Lung (tissue), 12 donors: Measurements from ENCODE around the gene PLAGL1. TPM values are rescaled to one million over a fixed set of nuclear protein-coding genes. Genes with fewer than 3 reads are reported as not detected.

Experiments used
- ATAC-seq: fragments of 200-7000 bp; cut with Tn5 transposase; one replicate; pipeline ENCODE4 v1.9.1; 2020; ENCODE audit warnings: moderate number of reproducible peaks; ENCODE audit not compliant: insufficient read depth, low FRiP score
- DNase-seq, 3 donors: peaks; one replicate each; pipeline ENCODE4 v3.0.0-alpha.2; 2013 to 2017
- H3K27ac ChIP-seq, 2 donors: one replicate each; pipeline ENCODE4 v1.5.1; 2013; ENCODE audit warnings: mild to moderate bottlenecking in 2 of 2, moderate library complexity in 2 of 2, control low read depth in 1 of 2, inconsistent platforms in 1 of 2, low read depth in 1 of 2, low read length in 1 of 2
- H3K27me3 ChIP-seq, 3 donors: one replicate each; pipeline ENCODE4 v1.5.1; 2013; ENCODE audit warnings: low read length in 2 of 3; ENCODE audit not compliant: control insufficient read depth in 3 of 3, insufficient read depth in 3 of 3
- H3K36me3 ChIP-seq, 4 donors: one replicate each; pipeline ENCODE4 v1.5.1; 2013; ENCODE audit warnings: low read length in 4 of 4, mild to moderate bottlenecking in 1 of 4, moderate library complexity in 1 of 4; ENCODE audit not compliant: control insufficient read depth in 4 of 4, insufficient read depth in 4 of 4
- H3K4me1 ChIP-seq, 5 donors: one replicate each; pipeline ENCODE4 v1.5.1; 2013; ENCODE audit warnings: low read length in 5 of 5, mild to moderate bottlenecking in 2 of 5, moderate library complexity in 1 of 5; ENCODE audit not compliant: control insufficient read depth in 5 of 5, insufficient read depth in 5 of 5
- H3K4me3 ChIP-seq: one replicate; pipeline ENCODE4 v1.5.1; 2013; ENCODE audit warnings: mild to moderate bottlenecking, control low read depth, moderate library complexity
- H3K9ac ChIP-seq, 2 donors: one replicate each; pipeline ENCODE4 v1.5.1; 2013; ENCODE audit warnings: low read length in 2 of 2, control low read depth in 1 of 2; ENCODE audit not compliant: insufficient read depth in 1 of 2
- H3K9me3 ChIP-seq, 4 donors: one replicate each; pipeline ENCODE4 v1.5.1; 2013; ENCODE audit warnings: low read length in 3 of 4, mild to moderate bottlenecking in 1 of 4, moderate library complexity in 1 of 4; ENCODE audit not compliant: control insufficient read depth in 4 of 4, insufficient read depth in 3 of 4
- CTCF ChIP-seq: IDR thresholded peaks from 2 replicates; pipeline ENCODE4 v1.5.1; 2012; ENCODE audit warnings: mild to moderate bottlenecking; ENCODE audit errors: control extremely low read depth, extremely low read depth
- WGBS, 2 donors: extraction: QIAGEN DNeasy Blood & Tissue Kit; methylation state at CpG; one replicate each; pipeline ENCODE4 v1.1.7; 2013; 5-methylcytosine and 5-hydroxymethylcytosine counted together
- polyA plus RNA-seq, 2 donors: library from polyadenylated mRNA; stranded (reverse); fragments of 200-250 nt; gene quantifications; one replicate each; pipeline ENCODE4 v1.2.1, GENCODE V29; 2013
- total RNA-seq, 2 donors: library from RNA; depleted of rRNA in 1 of 2; stranded (reverse); fragments of >200 nt in 1 of 2; gene quantifications; one replicate each; pipeline ENCODE4 v1.2.1, GENCODE V29; 2014 to 2021
- donor health status: control.
- donor health status: control.
- donor health status: Bipolar disorder and iron deficiency.
- donor health status: healthy.
- donor health status: DM: yes; HTN: yes; CAD: no.

PLAGL1 gene
- total and polyA plus RNA-seq, 4 donors, result 15.5 to 86.9 (median 29.7) TPM

GRCh38 chr6:143949962-143950361, 58.1 kb downstream of the PLAGL1 start:
- ATAC-seq (no peak), DNase-seq (no peak)
- WGBS, 2 donors, result 65 to 83% methylated on average over 9 of the region's 9 CpGs
- peaks cover 0 to 31% (median 18%) of the 10 kb centered on the region in 5 donors for H3K4me1 ChIP-seq
- no peak overlapping the region for H3K4me3 ChIP-seq
- peak overlapping the region in 1 of 2 donors; percentile 69 for H3K27ac ChIP-seq
- H3K9me3 ChIP-seq, result peaks cover 0 to 6% (median 4%) of the 10 kb centered on the region in 4 donors
- H3K9ac ChIP-seq, result no peak overlapping the region
- no peaks in the 10 kb centered on the region for H3K27me3 ChIP-seq
- TF ChIP-seq CTCF, result no peak
- peaks cover 3 to 22% (median 12%) of the 10 kb centered on the region in 4 donors for H3K36me3 ChIP-seq

- no peak for ATAC-seq
- H3K4me3 ChIP-seq, result no peak overlapping the region
- no peak overlapping the region for H3K9ac ChIP-seq
- no peak overlapping the region for H3K27ac ChIP-seq
- H3K36me3 ChIP-seq, result peaks cover 3 to 22% (median 12%) of the 10 kb centered on the region in 4 donors
- TF ChIP-seq CTCF, result no peak
- H3K9me3 ChIP-seq, result peaks cover 0 to 6% (median 4%) of the 10 kb centered on the region in 4 donors
- peaks cover 0 to 31% (median 18%) of the 10 kb centered on the region in 5 donors for H3K4me1 ChIP-seq
- no peaks in the 10 kb centered on the region for H3K27me3 ChIP-seq
- WGBS, 2 donors, result 60 to 90% methylated on average over 1 of the region's 1 CpG
- DNase-seq, result peak; percentile 53 to 86 (median 60)
These were observed 58.5 kb downstream of the PLAGL1 start for GRCh38 chr6:143949535-143949934.

- Histone ChIP-seq H3K4me3 (no peak overlapping the region), H3K27ac (no peak overlapping the region), H3K4me1 (peaks cover 0 to 21% (median 9%) of the 10 kb centered on the region in 5 donors), H3K27me3 (no peaks in the 10 kb centered on the region), H3K36me3 (peaks cover 3 to 22% (median 12%) of the 10 kb centered on the region in 4 donors), H3K9ac (no peak overlapping the region), H3K9me3 (peaks cover 0 to 6% (median 4%) of the 10 kb centered on the region in 4 donors)
- no peak for ATAC-seq
- TF ChIP-seq CTCF, result no peak
- no peak for DNase-seq
- WGBS, 2 donors, result 92 to 94% methylated on average over 7 of the region's 7 CpGs
These were observed 59.9 kb downstream of the PLAGL1 start for GRCh38 chr6:143948208-143948607.
